Stomach (tissue), 9 donors: ENCODE results near the gene SMG5. TPM values are rescaled to one million over a fixed set of nuclear protein-coding genes. Genes with fewer than 3 reads are reported as not detected.

Experiments
- DNase-seq, 2 donors: peaks; one replicate each; pipeline versions ENCODE4 v3.0.0 to v3.0.0-alpha.2; 2013 to 2019
- H3K27ac ChIP-seq, 5 donors: fragments of 200-600 bp in 4 of 5; sonication (generic) in 4 of 5; one replicate each; pipeline ENCODE4 v1.5.1; 2013 to 2019; ENCODE audit warnings: mild to moderate bottlenecking in 1 of 5, moderate library complexity in 1 of 5
- H3K27me3 ChIP-seq, 3 donors: fragments of 200-600 bp; sonication (generic); one replicate each; pipeline ENCODE4 v1.5.1; 2017 to 2019; ENCODE audit warnings: mixed run types in 1 of 3
- H3K36me3 ChIP-seq, 4 donors: fragments of 200-600 bp; sonication (generic); 1 replicate in 3 of 4; 2 replicates in 1 of 4; pipeline ENCODE4 v1.5.1; 2016 to 2019
- H3K4me1 ChIP-seq, 4 donors: fragments of 200-600 bp; sonication (generic); one replicate each; pipeline ENCODE4 v1.5.1; 2016 to 2019
- H3K4me3 ChIP-seq, 4 donors: fragments of 200-600 bp; sonication (generic) in 3 of 4; one replicate each; pipeline ENCODE4 v1.5.1; 2016 to 2019; ENCODE audit warnings: mild to moderate bottlenecking in 1 of 4
- H3K9me3 ChIP-seq, 4 donors: fragments of 200-600 bp; sonication (generic); one replicate each; pipeline ENCODE4 v1.5.1; 2016 to 2019
- EP300 ChIP-seq: sonication (generic); formaldehyde crosslinking; IDR thresholded peaks from one replicate; pipeline ENCODE4 v1.6.1; 2017; ENCODE audit warnings: antibody characterized with exemption
- POLR2A ChIP-seq, 4 donors: fragments of 450-650 bp; IDR thresholded peaks; one replicate each; pipeline ENCODE4 v1.6.1; 2016; ENCODE audit warnings: antibody characterized with exemption in 4 of 4, control low read depth in 2 of 4, mild to moderate bottlenecking in 1 of 4, moderate library complexity in 1 of 4
- POLR2AphosphoS5 ChIP-seq, 3 donors: sonication (generic); formaldehyde crosslinking; IDR thresholded peaks; one replicate each; pipeline ENCODE4 v1.6.1; 2016; ENCODE audit warnings: antibody characterized with exemption in 3 of 3
- WGBS, 5 donors: extraction: QIAGEN DNeasy Blood & Tissue Kit in 3 of 5; methylation state at CpG; one replicate each; pipeline versions ENCODE4 v1.1.5 to v1.1.7; 2013 to 2018; 5-methylcytosine and 5-hydroxymethylcytosine counted together
- intact Hi-C: fragments of 100-400 bp; cut with DNase I; formaldehyde crosslinking; loops from one replicate; pipeline ENCODE4 v1.15.1; 2023; ENCODE audit warnings: low total_unique reads
- polyA plus RNA-seq, 3 donors: library from polyadenylated mRNA; stranded (reverse); fragments of 200-250 nt; gene quantifications; one replicate each; pipeline ENCODE4 v1.2.3, GENCODE V29; 2013
- total RNA-seq, 5 donors: library from RNA; depleted of rRNA; stranded (reverse); fragments of >200 nt; gene quantifications; one replicate each; pipeline versions ENCODE4 v1.1.0 to v1.2.3, GENCODE V29; 2014 to 2016
- TF ChIP-seq, protein P1 (sequence below), 7 experiments: fragments of 450-650 bp in 4 of 7; fragments of 200-600 bp in 3 of 7; sonication (generic) in 3 of 7; IDR thresholded peaks; one replicate each; pipeline ENCODE4 v1.5.1; 2016 to 2019; ENCODE audit warnings: antibody characterized with exemption in 7 of 7, control low read depth in 2 of 7, mild to moderate bottlenecking in 1 of 7
- donor health status: healthy with polysubstance abuse.
- donor health status: Bipolar disorder and iron deficiency.
- donor health status: healthy.

The SMG5 gene
- total and polyA plus RNA-seq, 8 donors = 20.2 to 199 (median 36.5) TPM

DNA sequence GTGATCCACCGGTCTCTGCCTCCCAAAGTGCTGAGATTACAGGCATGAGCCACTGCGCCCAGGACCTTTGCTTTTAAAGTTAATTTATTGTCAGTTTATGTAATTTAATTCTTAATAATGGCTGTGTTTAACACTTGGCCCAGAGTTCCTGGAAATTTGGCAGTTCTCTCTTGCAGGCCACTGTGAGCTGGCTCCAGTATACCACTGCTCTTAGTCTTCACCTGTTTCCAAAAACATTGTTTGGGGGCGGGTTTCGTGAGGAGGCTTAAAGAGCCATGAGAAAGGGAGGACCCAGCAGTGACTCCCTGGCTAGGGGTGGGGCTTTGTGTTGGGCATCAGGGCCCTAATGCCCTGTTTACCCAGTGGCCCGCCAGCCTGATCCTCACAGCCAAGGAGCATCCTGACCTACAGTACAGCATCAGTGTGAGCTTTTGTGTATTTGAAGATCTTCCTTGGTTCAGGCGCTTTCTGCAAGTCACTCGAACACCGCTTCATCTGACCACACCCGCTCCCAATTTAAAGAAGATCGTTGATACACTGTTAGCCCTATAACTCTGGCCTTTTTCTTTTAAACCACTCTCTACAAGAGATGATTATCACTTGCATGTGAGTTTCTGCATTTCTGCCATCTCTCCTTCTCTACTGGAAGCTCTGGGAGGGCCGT, 52.7 kb downstream of the SMG5 start:
- no peak for DNase-seq
- Histone ChIP-seq H3K27ac (no peak overlapping the region), H3K4me1 (peaks cover 0 to 21% (median 7%) of the 10 kb centered on the region in 4 donors), H3K9me3 (no peaks in the 10 kb centered on the region), H3K4me3 (no peak overlapping the region), H3K36me3 (peaks cover 22 to 74% (median 71%) of the 10 kb centered on the region in 4 donors), H3K27me3 (no peaks in the 10 kb centered on the region)
- intact Hi-C loops = loop anchor here (5.0 kb wide), 2 partner anchors 88 to 138 kb away; no protein-coding TSS in a partner anchor
- TF ChIP-seq, protein P1, sequence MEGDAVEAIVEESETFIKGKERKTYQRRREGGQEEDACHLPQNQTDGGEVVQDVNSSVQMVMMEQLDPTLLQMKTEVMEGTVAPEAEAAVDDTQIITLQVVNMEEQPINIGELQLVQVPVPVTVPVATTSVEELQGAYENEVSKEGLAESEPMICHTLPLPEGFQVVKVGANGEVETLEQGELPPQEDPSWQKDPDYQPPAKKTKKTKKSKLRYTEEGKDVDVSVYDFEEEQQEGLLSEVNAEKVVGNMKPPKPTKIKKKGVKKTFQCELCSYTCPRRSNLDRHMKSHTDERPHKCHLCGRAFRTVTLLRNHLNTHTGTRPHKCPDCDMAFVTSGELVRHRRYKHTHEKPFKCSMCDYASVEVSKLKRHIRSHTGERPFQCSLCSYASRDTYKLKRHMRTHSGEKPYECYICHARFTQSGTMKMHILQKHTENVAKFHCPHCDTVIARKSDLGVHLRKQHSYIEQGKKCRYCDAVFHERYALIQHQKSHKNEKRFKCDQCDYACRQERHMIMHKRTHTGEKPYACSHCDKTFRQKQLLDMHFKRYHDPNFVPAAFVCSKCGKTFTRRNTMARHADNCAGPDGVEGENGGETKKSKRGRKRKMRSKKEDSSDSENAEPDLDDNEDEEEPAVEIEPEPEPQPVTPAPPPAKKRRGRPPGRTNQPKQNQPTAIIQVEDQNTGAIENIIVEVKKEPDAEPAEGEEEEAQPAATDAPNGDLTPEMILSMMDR (IDR thresholded peaks at IDR 0.05) = no peak
- TF ChIP-seq POLR2AphosphoS5 (IDR thresholded peaks at IDR 0.05) (no peak), EP300 (no peak), POLR2A (IDR thresholded peaks at IDR 0.05) (no peak)
- WGBS, 5 donors = 75 to 91% (median 87%) methylated on average over 11 of the region's 11 CpGs

DNA sequence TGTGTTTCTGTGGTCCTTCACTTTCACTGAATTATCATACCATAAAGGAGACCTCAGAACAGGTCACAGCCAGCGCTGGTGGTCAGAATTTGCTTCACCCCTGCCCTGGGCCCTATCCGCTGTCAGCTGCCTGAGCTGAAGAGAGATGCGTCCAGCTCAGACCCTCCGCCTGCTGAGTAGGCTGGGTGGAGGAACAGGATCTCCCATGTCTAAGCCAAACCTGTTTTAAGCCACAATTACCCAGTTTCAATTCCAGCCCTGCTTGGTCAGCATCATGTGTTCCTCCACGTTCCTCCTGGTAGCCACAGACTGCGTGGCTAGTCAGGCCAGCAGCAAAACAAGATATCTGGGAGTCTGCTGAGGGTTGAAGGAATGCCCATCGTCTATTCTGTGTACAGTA, 54.1 kb downstream of the SMG5 start:
- peaks cover 0 to 25% (median 10%) of the 10 kb centered on the region in 4 donors for H3K4me1 ChIP-seq
- H3K9me3 ChIP-seq = no peaks in the 10 kb centered on the region
- no peak for DNase-seq
- TF ChIP-seq EP300 (no peak), POLR2A (IDR thresholded peaks at IDR 0.05) (no peak), POLR2AphosphoS5 (IDR thresholded peaks at IDR 0.05) (no peak)
- TF ChIP-seq, protein P1 (IDR thresholded peaks at IDR 0.05) = no peak
- WGBS, 5 donors = 70 to 84% (median 79%) methylated on average over 7 of the region's 7 CpGs
- H3K36me3 ChIP-seq = peaks cover 11 to 69% (median 69%) of the 10 kb centered on the region in 4 donors
- no peak overlapping the region for H3K4me3 ChIP-seq
- no peak overlapping the region for H3K27ac ChIP-seq
- H3K27me3 ChIP-seq = no peaks in the 10 kb centered on the region
- intact Hi-C loops = loop anchor here (5.0 kb wide), 2 partner anchors 86 to 136 kb away; no protein-coding TSS in a partner anchor

DNA sequence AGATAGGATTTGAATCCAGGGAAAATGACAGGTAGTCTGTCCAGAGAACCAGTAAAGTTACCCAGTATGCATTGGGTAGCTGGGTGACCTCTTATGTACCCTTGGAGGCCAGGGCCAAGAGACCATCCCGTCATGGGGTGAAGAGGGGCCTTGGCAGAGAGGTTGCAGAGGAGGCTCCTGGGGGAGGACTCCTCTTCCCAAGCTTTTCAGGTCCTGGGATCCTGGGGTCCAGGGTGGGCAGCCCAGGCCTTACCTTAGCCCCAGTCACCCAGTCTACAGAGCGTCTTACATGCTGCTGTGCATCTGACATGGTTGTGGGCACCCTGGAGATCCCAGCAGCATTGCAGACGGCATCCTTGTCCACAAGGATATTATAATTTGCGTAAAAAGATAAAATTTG, 55.8 kb downstream of the SMG5 start:
- Histone ChIP-seq H3K27me3 (no peaks in the 10 kb centered on the region), H3K36me3 (peaks cover 27 to 72% (median 72%) of the 10 kb centered on the region in 4 donors), H3K9me3 (no peaks in the 10 kb centered on the region), H3K4me1 (peaks cover 0 to 25% (median 10%) of the 10 kb centered on the region in 4 donors), H3K4me3 (no peak overlapping the region), H3K27ac (peak overlapping the region in 1 of 5 donors; percentile 5)
- no peak for DNase-seq
- intact Hi-C loops = loop anchor here (5.0 kb wide), 2 partner anchors 84 to 134 kb away; no protein-coding TSS in a partner anchor
- 83 to 92% (median 88%) methylated on average over 4 of the region's 4 CpGs for WGBS, 5 donors
- TF ChIP-seq, protein P1 (IDR thresholded peaks at IDR 0.05) = no peak
- TF ChIP-seq POLR2AphosphoS5 (IDR thresholded peaks at IDR 0.05) (no peak), EP300 (no peak), POLR2A (IDR thresholded peaks at IDR 0.05) (no peak)

DNA sequence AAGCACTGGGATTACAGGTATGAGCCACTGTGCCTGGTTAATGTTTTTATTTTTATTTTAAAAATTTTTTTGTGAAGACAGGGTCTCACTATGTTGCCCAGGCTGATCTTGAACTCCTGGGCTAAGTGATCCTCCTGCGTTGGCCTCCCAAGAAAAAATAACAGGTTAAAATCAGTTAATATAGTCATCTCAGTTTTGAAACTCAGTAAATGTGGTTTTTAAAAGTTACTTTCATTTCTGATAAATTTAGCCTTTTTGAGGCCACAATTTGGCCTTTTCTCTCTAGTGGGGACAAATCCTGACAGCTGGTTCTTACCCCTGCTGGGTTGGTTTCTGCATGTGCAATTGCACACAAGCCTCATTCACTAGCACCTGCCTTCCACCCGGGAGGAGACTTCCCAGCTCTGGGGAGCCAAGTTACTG, 56.5 kb downstream of the SMG5 start:
- no peaks in the 10 kb centered on the region for H3K27me3 ChIP-seq
- peak overlapping the region in 2 of 5 donors; percentile 5 to 15 for H3K27ac ChIP-seq
- H3K36me3 ChIP-seq = peaks cover 32 to 79% (median 75%) of the 10 kb centered on the region in 4 donors
- H3K4me1 ChIP-seq = peaks cover 0 to 25% (median 10%) of the 10 kb centered on the region in 4 donors
- intact Hi-C loops = loop anchor here (5.0 kb wide), 2 partner anchors 84 to 134 kb away; no protein-coding TSS in a partner anchor
- no peak for DNase-seq
- TF ChIP-seq, protein P1 (IDR thresholded peaks at IDR 0.05) = no peak
- no peaks in the 10 kb centered on the region for H3K9me3 ChIP-seq
- H3K4me3 ChIP-seq = no peak overlapping the region
- 73 to 81% (median 76%) methylated on average over 2 of the region's 2 CpGs for WGBS, 5 donors
